ENCODE measurements around the gene CDR2L.
"Not testable (repeated sequence)": the region's sequence is repeated elsewhere in the genome, so short reads cannot be mapped to it uniquely, and the experiment has no call there.

CDR2L gene

GRCh38 chr17:75003070-75003956 lies 15.9 kb downstream of the CDR2L start:
- DNase-seq, result no peak
- no peak overlapping the region for H3K4me3 Mint-ChIP-seq
- no peaks in the 10 kb centered on the region for H3K36me3 Mint-ChIP-seq
- peaks cover 27% of the 10 kb centered on the region for H3K27me3 Mint-ChIP-seq
- H3K9me3 Mint-ChIP-seq, result no peaks in the 10 kb centered on the region
- H3K27ac Mint-ChIP-seq, result no peak overlapping the region
- CTCF ChIA-PET, result interaction anchor here (0.6 to 1.4 kb wide), 4 partner anchors 40 to 85 kb away, joined by 3 to 4 read pairs (median 3); no protein-coding TSS in a partner anchor
- H3K4me1 Mint-ChIP-seq, result peaks cover 7% of the 10 kb centered on the region

GRCh38 chr17:75003957-75004355 lies 16.5 kb downstream of the CDR2L start:
- H3K4me3 Mint-ChIP-seq, result no peak overlapping the region
- H3K27ac Mint-ChIP-seq, result no peak overlapping the region
- no peak for DNase-seq
- CTCF ChIA-PET, result interaction anchor here (0.6 to 12.1 kb wide), 4 partner anchors 41 to 84 kb away, joined by 3 to 122 read pairs (median 4); no protein-coding TSS in a partner anchor
- H3K4me1 Mint-ChIP-seq, result peaks cover under 1% of the 10 kb centered on the region
- no peaks in the 10 kb centered on the region for H3K36me3 Mint-ChIP-seq
- H3K9me3 Mint-ChIP-seq, result no peaks in the 10 kb centered on the region
- peaks cover 31% of the 10 kb centered on the region for H3K27me3 Mint-ChIP-seq

GRCh38 chr17:75004371-75004770 lies 16.9 kb downstream of the CDR2L start:
- H3K9me3 Mint-ChIP-seq, result no peaks in the 10 kb centered on the region
- CTCF ChIA-PET, result interaction anchor here (0.6 to 12.1 kb wide), 3 partner anchors 42 to 84 kb away, joined by 3 to 122 read pairs (median 4); no protein-coding TSS in a partner anchor
- H3K4me3 Mint-ChIP-seq, result no peak overlapping the region
- no peak overlapping the region for H3K27ac Mint-ChIP-seq
- DNase-seq, result no peak
- no peaks in the 10 kb centered on the region for H3K4me1 Mint-ChIP-seq
- peaks cover 34% of the 10 kb centered on the region for H3K27me3 Mint-ChIP-seq
- no peaks in the 10 kb centered on the region for H3K36me3 Mint-ChIP-seq

- Mint-ChIP-seq H3K27me3 (peaks cover 36% of the 10 kb centered on the region), H3K4me3 (no peak overlapping the region), H3K27ac (no peak overlapping the region), H3K36me3 (no peaks in the 10 kb centered on the region), H3K4me1 (no peaks in the 10 kb centered on the region), H3K9me3 (no peaks in the 10 kb centered on the region)
- CTCF ChIA-PET, result interaction anchor here (0.7 to 12.1 kb wide), 3 partner anchors 43 to 109 kb away, joined by 3 to 122 read pairs (median 4); no protein-coding TSS in a partner anchor
- DNase-seq, result no peak
These were observed 17.9 kb downstream of the CDR2L start for GRCh38 chr17:75005291-75005690.

GRCh38 chr17:75006084-75006483 lies 18.7 kb downstream of the CDR2L start:
- not testable (repeated sequence) for H3K4me3 Mint-ChIP-seq, H3K9me3 Mint-ChIP-seq, H3K36me3 Mint-ChIP-seq, H3K27ac Mint-ChIP-seq, DNase-seq, H3K4me1 Mint-ChIP-seq
- peaks cover 38% of the 10 kb centered on the region for H3K27me3 Mint-ChIP-seq
- CTCF ChIA-PET, result interaction anchor here (0.7 to 12.1 kb wide), 5 partner anchors 11 to 108 kb away, joined by 3 to 122 read pairs (median 3); no protein-coding TSS in a partner anchor

GRCh38 chr17:75006653-75007052 lies 19.2 kb downstream of the CDR2L start:
- no peak overlapping the region for H3K4me3 Mint-ChIP-seq
- H3K4me1 Mint-ChIP-seq, result peaks cover 2% of the 10 kb centered on the region
- CTCF ChIA-PET, result interaction anchor here (0.6 to 12.1 kb wide), 5 partner anchors 12 to 114 kb away, joined by 3 to 122 read pairs (median 3); no protein-coding TSS in a partner anchor
- peaks cover 38% of the 10 kb centered on the region for H3K27me3 Mint-ChIP-seq
- DNase-seq, result no peak
- no peaks in the 10 kb centered on the region for H3K9me3 Mint-ChIP-seq
- H3K27ac Mint-ChIP-seq, result no peak overlapping the region
- H3K36me3 Mint-ChIP-seq, result no peaks in the 10 kb centered on the region

- H3K36me3 Mint-ChIP-seq, result no peaks in the 10 kb centered on the region
- H3K4me3 Mint-ChIP-seq, result no peak overlapping the region
- no peak overlapping the region for H3K27ac Mint-ChIP-seq
- peaks cover 38% of the 10 kb centered on the region for H3K27me3 Mint-ChIP-seq
- no peak for DNase-seq
- CTCF ChIA-PET, result interaction anchor here (0.6 to 12.1 kb wide), 3 partner anchors 20 to 277 kb away, joined by 4 to 122 read pairs (median 6); no protein-coding TSS in a partner anchor
- H3K4me1 Mint-ChIP-seq, result peaks cover 12% of the 10 kb centered on the region
- H3K9me3 Mint-ChIP-seq, result no peaks in the 10 kb centered on the region
These were observed 20.9 kb downstream of the CDR2L start for GRCh38 chr17:75008373-75008772.

GRCh38 chr17:75009139-75009724 lies 21.8 kb downstream of the CDR2L start:
- H3K27ac Mint-ChIP-seq, result no peak overlapping the region

GRCh38 chr17:75010683-75011400 lies 23.4 kb downstream of the CDR2L start:
- CTCF ChIA-PET, result interaction anchor here (1.0 to 12.1 kb wide), 4 partner anchors 28 to 190 kb away, joined by 3 to 122 read pairs (median 6); no protein-coding TSS in a partner anchor
- DNase-seq, result peak; percentile 27
- peak overlapping the region; percentile 31 for H3K4me3 Mint-ChIP-seq
- no peaks in the 10 kb centered on the region for H3K9me3 Mint-ChIP-seq
- no peak overlapping the region for H3K27ac Mint-ChIP-seq
- H3K36me3 Mint-ChIP-seq, result peaks cover 7% of the 10 kb centered on the region
- H3K27me3 Mint-ChIP-seq, result peaks cover 32% of the 10 kb centered on the region
- peaks cover 27% of the 10 kb centered on the region for H3K4me1 Mint-ChIP-seq

More at GRCh38 chr17:75009139-75009724, 21.8 kb downstream of the CDR2L start:
- Mint-ChIP-seq H3K36me3 (peaks cover 3% of the 10 kb centered on the region), H3K9me3 (no peaks in the 10 kb centered on the region), H3K27me3 (peaks cover 38% of the 10 kb centered on the region), H3K4me1 (peaks cover 19% of the 10 kb centered on the region), H3K4me3 (no peak overlapping the region)
- CTCF ChIA-PET, result interaction anchor here (0.6 to 12.1 kb wide), 3 partner anchors 21 to 59 kb away, joined by 3 to 122 read pairs (median 4); no protein-coding TSS in a partner anchor
- DNase-seq, result no peak

- Mint-ChIP-seq H3K4me1 (peaks cover 29% of the 10 kb centered on the region), H3K36me3 (peaks cover 10% of the 10 kb centered on the region), H3K4me3 (peak overlapping the region; percentile 95), H3K9me3 (no peaks in the 10 kb centered on the region), H3K27me3 (peaks cover 28% of the 10 kb centered on the region), H3K27ac (no peak overlapping the region)
- no peak for DNase-seq
- CTCF ChIA-PET, result interaction anchor here (1.0 to 12.1 kb wide), 8 partner anchors 17 to 190 kb away, joined by 3 to 122 read pairs (median 6); partner anchors contain the start of gene CDR2L
These were observed 24.1 kb downstream of the CDR2L start for GRCh38 chr17:75011401-75012095.

- no peak for DNase-seq
- peak overlapping the region; percentile 92 for H3K27ac Mint-ChIP-seq
- peaks cover 23% of the 10 kb centered on the region for H3K27me3 Mint-ChIP-seq
- peaks cover 14% of the 10 kb centered on the region for H3K36me3 Mint-ChIP-seq
- H3K4me1 Mint-ChIP-seq, result peaks cover 29% of the 10 kb centered on the region
- CTCF ChIA-PET, result interaction anchor here (1.0 to 12.1 kb wide), 8 partner anchors 17 to 94 kb away, joined by 3 to 122 read pairs (median 6); partner anchors contain the start of gene CDR2L
- H3K4me3 Mint-ChIP-seq, result peak overlapping the region; percentile 95
- no peaks in the 10 kb centered on the region for H3K9me3 Mint-ChIP-seq
These were observed 24.6 kb downstream of the CDR2L start for GRCh38 chr17:75012096-75012345.

GRCh38 chr17:75012346-75013091 lies 25.1 kb downstream of the CDR2L start, which contains the start of gene MRPL58:
Gene MRPL58 (plus strand): TSS chr17:75012670. CDS start chr17:75012687, 17 bp downstream.
- Mint-ChIP-seq H3K9me3 (no peaks in the 10 kb centered on the region), H3K36me3 (peaks cover 14% of the 10 kb centered on the region), H3K4me3 (peak within 1 kb of the TSS; percentile 95), H3K4me1 (peaks cover 29% of the 10 kb centered on the region), H3K27ac (peak within 1 kb of the TSS; percentile 92), H3K27me3 (peaks cover 18% of the 10 kb centered on the region)
- CTCF ChIA-PET, result interaction anchor here (0.8 to 12.1 kb wide), 12 partner anchors 12 to 189 kb away, joined by 3 to 122 read pairs (median 6); partner anchors contain the start of gene CDR2L
- DNase-seq, result peak; percentile 88
